Endothelial cell of umbilical vein (primary cell): ENCODE data around the gene RIT2.

Source experiments
- CTCF ChIP-seq, 2 donors: IDR thresholded peaks; 1 replicate in 1 of 2; 2 replicates in 1 of 2; pipeline ENCODE4 v1.5.1; 2011; ENCODE audit warnings: low read length in 2 of 2, mild to moderate bottlenecking in 2 of 2, moderate library complexity in 2 of 2, control low read depth in 1 of 2, inconsistent platforms in 1 of 2, low read depth in 1 of 2; ENCODE audit not compliant: insufficient read depth in 1 of 2; ENCODE audit errors: extremely low read depth in 1 of 2
- EZH2 ChIP-seq: IDR thresholded peaks from 2 replicates; pipeline ENCODE4 v1.6.1; 2012; ENCODE audit warnings: borderline replicate concordance, low read depth, mild to moderate bottlenecking, moderate library complexity, low read length, inconsistent platforms; ENCODE audit not compliant: severe bottlenecking
- GATA2 ChIP-seq: IDR thresholded peaks from 2 replicates; pipeline ENCODE4 v1.7.0; 2011; ENCODE audit warnings: low read depth, mild to moderate bottlenecking, moderate library complexity, mixed read lengths, low read length; ENCODE audit not compliant: insufficient read length, insufficient read depth
- JUN ChIP-seq: IDR thresholded peaks from 2 replicates; pipeline ENCODE4 v1.6.1; 2011; ENCODE audit warnings: borderline replicate concordance, low read depth; ENCODE audit not compliant: insufficient read length, insufficient read depth
- POLR2A ChIP-seq: IDR thresholded peaks from 2 replicates; pipeline ENCODE4 v1.6.1; 2012; ENCODE audit warnings: low read depth, mild to moderate bottlenecking, control low read depth, low read length
- POLR2AphosphoS5 ChIP-seq: IDR thresholded peaks from 2 replicates; pipeline ENCODE4 v1.6.1; 2012; ENCODE audit warnings: low read depth, mild to moderate bottlenecking, control low read depth, low read length, moderate library complexity; ENCODE audit not compliant: insufficient read depth

GRCh38 chr18:42771936-42772335, 343.5 kb downstream of the RIT2 start:
- TF ChIP-seq JUN (no peak), POLR2AphosphoS5 (no peak), POLR2A (no peak), CTCF (IDR thresholded peaks at IDR 0.05; ENCODE audit: extremely low read depth in 1 of 2, insufficient read depth in 1 of 2, low read depth in 1 of 2, low read length in 2 of 2) (no peak), EZH2 (no peak), GATA2 (no peak)
